ENCODE results near the gene RGS7. TPM values are rescaled to one million over a fixed set of nuclear protein-coding genes. Genes with fewer than 3 reads are reported as not detected.
"Not testable (repeated sequence)": the region's sequence is repeated elsewhere in the genome, so short reads cannot be mapped to it uniquely, and the experiment has no call there.

RGS7 gene
- total and polyA plus RNA-seq, 2 donors from 2014 or later: 3.6 TPM; not detected in 1

DNA sequence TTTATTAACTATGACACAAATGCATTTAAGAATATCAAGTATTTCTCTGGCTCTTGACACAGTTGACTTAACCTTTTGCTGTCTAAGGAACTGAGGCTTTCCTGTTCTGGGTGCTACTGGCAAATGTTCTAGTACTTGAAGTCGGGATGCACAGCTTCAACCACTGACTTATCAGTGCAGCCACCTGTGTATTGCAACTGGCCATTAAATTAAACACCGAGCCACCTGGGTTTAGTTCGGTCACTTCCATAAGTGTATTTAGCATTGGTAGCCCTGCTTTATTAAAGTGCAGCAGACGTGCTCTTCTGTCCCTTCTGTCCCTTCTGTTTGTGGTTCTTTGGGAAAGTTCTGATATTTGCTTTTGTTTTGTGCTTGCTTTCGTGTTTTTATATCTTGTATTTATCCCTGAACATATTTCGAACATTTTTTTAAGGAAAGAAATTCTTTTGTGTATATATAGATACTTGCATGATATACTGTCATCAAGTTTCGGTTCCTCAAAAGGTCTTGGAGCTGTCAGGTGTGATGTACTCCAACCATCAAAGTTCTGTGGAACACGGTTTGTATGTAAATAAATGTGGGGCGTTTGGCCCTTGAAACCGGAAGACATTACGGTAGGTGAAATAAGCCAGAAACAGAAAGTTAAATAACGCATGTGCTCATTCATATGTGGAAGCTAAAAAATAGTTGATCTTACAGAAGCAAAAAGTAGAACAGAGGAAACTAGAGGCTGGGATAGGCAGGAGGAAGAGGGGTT lies 447.1 kb downstream of the RGS7 start:
- no peaks in the 10 kb centered on the region for H3K27me3 ChIP-seq (ENCODE audit: control insufficient read depth, insufficient read depth, low read length)
- TF ChIP-seq, protein P1, sequence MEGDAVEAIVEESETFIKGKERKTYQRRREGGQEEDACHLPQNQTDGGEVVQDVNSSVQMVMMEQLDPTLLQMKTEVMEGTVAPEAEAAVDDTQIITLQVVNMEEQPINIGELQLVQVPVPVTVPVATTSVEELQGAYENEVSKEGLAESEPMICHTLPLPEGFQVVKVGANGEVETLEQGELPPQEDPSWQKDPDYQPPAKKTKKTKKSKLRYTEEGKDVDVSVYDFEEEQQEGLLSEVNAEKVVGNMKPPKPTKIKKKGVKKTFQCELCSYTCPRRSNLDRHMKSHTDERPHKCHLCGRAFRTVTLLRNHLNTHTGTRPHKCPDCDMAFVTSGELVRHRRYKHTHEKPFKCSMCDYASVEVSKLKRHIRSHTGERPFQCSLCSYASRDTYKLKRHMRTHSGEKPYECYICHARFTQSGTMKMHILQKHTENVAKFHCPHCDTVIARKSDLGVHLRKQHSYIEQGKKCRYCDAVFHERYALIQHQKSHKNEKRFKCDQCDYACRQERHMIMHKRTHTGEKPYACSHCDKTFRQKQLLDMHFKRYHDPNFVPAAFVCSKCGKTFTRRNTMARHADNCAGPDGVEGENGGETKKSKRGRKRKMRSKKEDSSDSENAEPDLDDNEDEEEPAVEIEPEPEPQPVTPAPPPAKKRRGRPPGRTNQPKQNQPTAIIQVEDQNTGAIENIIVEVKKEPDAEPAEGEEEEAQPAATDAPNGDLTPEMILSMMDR (IDR thresholded peaks at IDR 0.05; ENCODE audit: borderline replicate concordance, extremely low read depth, insufficient read depth): no peak
- no peak for DNase-seq
- H3K4me1 ChIP-seq (ENCODE audit: control insufficient read depth in 2 of 3, insufficient read depth in 2 of 3, low read depth in 1 of 3, low read length in 3 of 3): no peaks in the 10 kb centered on the region
- H3K36me3 ChIP-seq (ENCODE audit: control insufficient read depth in 2 of 3, insufficient read depth in 3 of 3, low read length in 3 of 3): no peaks in the 10 kb centered on the region
- H3K27ac ChIP-seq (ENCODE audit: low read depth in 2 of 2, low read length in 2 of 2): no peak overlapping the region
- H3K9me3 ChIP-seq (ENCODE audit: control insufficient read depth in 2 of 3, insufficient read depth in 1 of 3, low read length in 3 of 3): no peaks in the 10 kb centered on the region
- FAIRE-seq: no peak
- H3K9ac ChIP-seq (ENCODE audit: low read length in 3 of 3): no peak overlapping the region
- H3K4me3 ChIP-seq (ENCODE audit: low read length in 3 of 3): no peak overlapping the region
- intact Hi-C loops (cut with DNase I): no loop called here

DNA sequence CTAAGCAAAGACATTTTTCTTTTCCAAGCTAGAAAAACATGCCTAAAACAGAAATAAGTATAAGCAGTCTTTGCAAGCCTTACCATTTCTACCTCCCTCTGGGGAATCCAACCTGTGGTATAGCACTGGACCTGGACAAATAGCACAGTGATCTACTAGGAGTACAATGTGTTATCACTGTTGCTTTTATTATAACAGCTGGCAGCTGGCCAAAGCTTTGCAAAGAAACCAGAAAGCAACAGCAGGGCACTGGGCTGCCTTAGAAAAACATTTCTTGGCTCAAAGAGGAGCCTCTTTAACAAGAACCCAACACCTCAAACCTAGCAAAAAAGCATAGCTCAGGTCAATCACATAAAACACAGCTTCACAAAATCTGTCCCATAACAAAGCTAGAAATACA lies 450.5 kb downstream of the RGS7 start:
- Histone ChIP-seq H3K27me3 (ENCODE audit: control insufficient read depth, insufficient read depth, low read length) (no peaks in the 10 kb centered on the region), H3K9me3 (ENCODE audit: control insufficient read depth in 2 of 3, insufficient read depth in 1 of 3, low read length in 3 of 3) (no peaks in the 10 kb centered on the region), H3K27ac (ENCODE audit: low read depth in 2 of 2, low read length in 2 of 2) (no peak overlapping the region), H3K9ac (ENCODE audit: low read length in 3 of 3) (no peak overlapping the region), H3K36me3 (ENCODE audit: control insufficient read depth in 2 of 3, insufficient read depth in 3 of 3, low read length in 3 of 3) (no peaks in the 10 kb centered on the region), H3K4me1 (ENCODE audit: control insufficient read depth in 2 of 3, insufficient read depth in 2 of 3, low read depth in 1 of 3, low read length in 3 of 3) (no peaks in the 10 kb centered on the region), H3K4me3 (ENCODE audit: low read length in 3 of 3) (no peak overlapping the region)
- intact Hi-C loops (cut with DNase I): no loop called here
- DNase-seq: peak in 1 of 5 donors; percentile 15
- no peak for FAIRE-seq
- TF ChIP-seq, protein P1 (IDR thresholded peaks at IDR 0.05; ENCODE audit: borderline replicate concordance, extremely low read depth, insufficient read depth): no peak

DNA sequence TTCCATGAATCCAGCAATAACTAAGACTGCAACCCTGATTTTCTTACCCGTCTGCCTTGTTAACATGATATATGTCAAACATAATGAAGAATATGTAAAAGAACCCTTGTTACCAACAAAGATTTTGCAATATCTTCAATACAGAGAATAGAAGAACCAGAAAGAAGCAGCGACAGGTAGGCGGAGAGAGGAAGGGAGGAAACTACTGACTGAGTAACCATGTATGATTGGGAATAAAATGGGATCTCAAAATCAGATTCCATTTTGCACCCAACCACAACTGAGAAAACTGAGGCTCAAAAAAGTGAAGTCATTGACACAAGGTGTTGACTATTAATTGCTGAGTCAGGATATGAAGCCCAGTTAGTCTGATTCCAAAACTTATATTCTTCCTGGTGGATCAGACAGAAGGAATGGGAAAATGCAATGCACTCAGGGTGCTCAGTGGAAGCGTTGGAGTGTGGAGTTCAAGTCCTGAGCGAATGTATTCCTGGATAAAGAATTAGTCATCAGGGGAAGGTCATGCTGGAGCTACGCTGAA lies 451.7 kb downstream of the RGS7 start:
- no peak overlapping the region for H3K4me3 ChIP-seq (ENCODE audit: low read length in 3 of 3)
- TF ChIP-seq, protein P1 (IDR thresholded peaks at IDR 0.05; ENCODE audit: borderline replicate concordance, extremely low read depth, insufficient read depth): no peak
- DNase-seq (no peak), FAIRE-seq (no peak)
- no peak overlapping the region for H3K9ac ChIP-seq (ENCODE audit: low read length in 3 of 3)
- intact Hi-C loops (cut with DNase I): no loop called here
- H3K9me3 ChIP-seq (ENCODE audit: control insufficient read depth in 2 of 3, insufficient read depth in 1 of 3, low read length in 3 of 3): no peaks in the 10 kb centered on the region
- H3K27me3 ChIP-seq (ENCODE audit: control insufficient read depth, insufficient read depth, low read length): no peaks in the 10 kb centered on the region
- H3K4me1 ChIP-seq (ENCODE audit: control insufficient read depth in 2 of 3, insufficient read depth in 2 of 3, low read depth in 1 of 3, low read length in 3 of 3): no peaks in the 10 kb centered on the region
- H3K27ac ChIP-seq (ENCODE audit: low read depth in 2 of 2, low read length in 2 of 2): no peak overlapping the region
- H3K36me3 ChIP-seq (ENCODE audit: control insufficient read depth in 2 of 3, insufficient read depth in 3 of 3, low read length in 3 of 3): no peaks in the 10 kb centered on the region

DNA sequence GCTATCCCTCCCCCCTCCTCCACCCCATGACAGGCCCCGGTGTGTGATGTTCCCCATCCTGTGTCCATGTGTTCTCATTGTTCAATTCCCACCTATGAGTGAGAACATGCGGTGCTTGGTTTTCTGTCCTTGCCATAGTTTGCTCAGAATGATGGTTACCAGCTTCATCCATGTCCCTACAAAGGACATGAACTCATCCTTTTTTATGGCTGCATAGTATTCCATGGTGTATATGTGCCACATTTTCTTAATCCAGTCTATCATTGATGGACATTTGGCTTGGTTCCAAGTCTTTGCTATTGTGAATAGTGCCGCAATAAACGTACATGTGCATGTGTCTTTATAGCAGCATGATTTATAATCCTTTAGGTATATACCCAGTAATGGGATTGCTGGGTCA lies 461.6 kb downstream of the RGS7 start:
- DNase-seq; intact Hi-C loops (cut with DNase I); H3K4me3 ChIP-seq (ENCODE audit: low read length in 3 of 3); H3K9ac ChIP-seq (ENCODE audit: low read length in 3 of 3); H3K4me1 ChIP-seq (ENCODE audit: control insufficient read depth in 2 of 3, insufficient read depth in 2 of 3, low read depth in 1 of 3, low read length in 3 of 3); H3K27ac ChIP-seq (ENCODE audit: low read depth in 2 of 2, low read length in 2 of 2); FAIRE-seq; H3K9me3 ChIP-seq (ENCODE audit: control insufficient read depth in 2 of 3, insufficient read depth in 1 of 3, low read length in 3 of 3); H3K27me3 ChIP-seq (ENCODE audit: control insufficient read depth, insufficient read depth, low read length); H3K36me3 ChIP-seq (ENCODE audit: control insufficient read depth in 2 of 3, insufficient read depth in 3 of 3, low read length in 3 of 3): not testable (repeated sequence)
